Natural killer cell treated with Interleukin-12 subunit alpha and Interleukin-12 subunit beta and Interleukin-15 and Interleukin-18, amount 100 ng/mL, for 72 hours (primary cell): ENCODE data around the gene EPB41L5. TPM values are rescaled to one million over a fixed set of nuclear protein-coding genes. Genes with fewer than 3 reads are reported as not detected.

ENCODE experiments used
- ATAC-seq, 2 donors: fragments of 150-1000 bp; cut with Tn5 transposase in 1 of 2; sonication (Bioruptor Pico), chemical (Tn5 transposase) in 1 of 2; 2 replicates each; pipeline ENCODE4 v1.10.0; 2021
- DNase-seq: peaks from one replicate; pipeline ENCODE4 v3.0.0; 2022; ENCODE audit warnings: low spot score
- H3K27ac Mint-ChIP-seq, 2 donors: 1 replicate in 1 of 2; 2 replicates in 1 of 2; pipeline ENCODE4 v1.8.0; 2022; ENCODE audit warnings: mixed read lengths in 2 of 2, mild to moderate bottlenecking in 1 of 2, moderate library complexity in 1 of 2
- H3K27me3 Mint-ChIP-seq, 2 donors: 1 replicate in 1 of 2; 2 replicates in 1 of 2; pipeline ENCODE4 v1.8.0; 2022; ENCODE audit warnings: mixed read lengths in 2 of 2
- H3K36me3 Mint-ChIP-seq: one replicate; pipeline ENCODE4 v1.8.0; 2022; ENCODE audit warnings: mixed read lengths
- H3K4me1 Mint-ChIP-seq, 2 donors: 1 replicate in 1 of 2; 2 replicates in 1 of 2; pipeline ENCODE4 v1.8.0; 2022; ENCODE audit warnings: low read depth in 2 of 2, mixed read lengths in 2 of 2, mild to moderate bottlenecking in 1 of 2
- H3K4me3 Mint-ChIP-seq: one replicate; pipeline ENCODE4 v1.8.0; 2022; ENCODE audit warnings: mixed read lengths
- H3K9me3 Mint-ChIP-seq: 2 replicates; pipeline ENCODE4 v1.8.0; 2022; ENCODE audit warnings: mixed read lengths
- total RNA-seq, 2 donors: library from RNA; stranded (reverse); gene quantifications; one replicate each; pipeline ENCODE4 v1.2.3, GENCODE V29; 2022

Gene EPB41L5
- total RNA-seq, 2 donors from 2014 or later = 4.2 to 9.1 TPM

DNA sequence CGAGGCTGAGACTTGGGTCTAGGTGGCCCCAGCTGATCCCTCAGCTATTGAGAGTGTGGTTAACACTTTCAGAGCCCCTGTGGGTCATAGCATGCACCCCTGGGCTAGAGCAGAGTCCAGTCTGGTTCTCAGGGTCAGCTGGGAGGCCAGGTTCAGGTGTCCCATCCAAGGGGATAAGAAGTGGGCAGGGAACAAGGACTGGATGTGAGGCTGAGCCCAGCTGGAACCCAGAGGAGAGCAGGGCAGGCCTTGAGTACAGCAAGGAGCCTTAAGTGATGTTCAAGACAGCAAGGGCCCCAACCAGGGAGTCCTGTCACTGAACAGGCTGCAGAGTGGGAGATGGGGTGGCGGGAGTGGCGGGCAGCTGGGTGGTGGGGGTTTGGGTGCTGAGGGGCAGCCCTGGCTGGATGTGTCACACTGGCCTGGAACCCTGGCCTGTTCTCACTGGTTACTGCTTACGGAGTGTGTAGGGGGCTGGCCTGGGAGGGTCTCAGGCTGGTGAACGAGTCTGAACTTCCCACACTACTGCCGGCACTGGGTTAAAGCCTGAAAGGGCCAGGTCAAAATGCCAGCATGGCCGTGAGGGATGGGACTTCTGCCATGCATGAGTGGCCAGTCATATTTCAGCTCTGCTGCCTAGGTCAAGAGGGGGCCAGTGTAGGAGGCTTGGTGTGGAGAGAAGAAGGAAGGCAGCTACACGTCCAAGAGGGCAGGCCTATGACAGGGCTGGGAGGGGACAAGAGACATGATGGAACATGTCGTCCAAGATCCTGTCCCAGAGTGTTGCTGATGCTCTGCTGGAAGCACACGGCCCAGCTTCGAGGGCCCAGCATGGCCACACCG lies 196.8 kb downstream of the EPB41L5 start:
- Mint-ChIP-seq H3K36me3 (no peaks in the 10 kb centered on the region), H3K4me3 (peak overlapping the region; percentile 7), H3K9me3 (no peaks in the 10 kb centered on the region), H3K4me1 (peaks cover 8 to 26% of the 10 kb centered on the region in 2 donors), H3K27me3 (no peaks in the 10 kb centered on the region), H3K27ac (peak overlapping the region in 1 of 2 donors; percentile 57)
- ATAC-seq (peak; percentile 11 to 54), DNase-seq (no peak)

DNA sequence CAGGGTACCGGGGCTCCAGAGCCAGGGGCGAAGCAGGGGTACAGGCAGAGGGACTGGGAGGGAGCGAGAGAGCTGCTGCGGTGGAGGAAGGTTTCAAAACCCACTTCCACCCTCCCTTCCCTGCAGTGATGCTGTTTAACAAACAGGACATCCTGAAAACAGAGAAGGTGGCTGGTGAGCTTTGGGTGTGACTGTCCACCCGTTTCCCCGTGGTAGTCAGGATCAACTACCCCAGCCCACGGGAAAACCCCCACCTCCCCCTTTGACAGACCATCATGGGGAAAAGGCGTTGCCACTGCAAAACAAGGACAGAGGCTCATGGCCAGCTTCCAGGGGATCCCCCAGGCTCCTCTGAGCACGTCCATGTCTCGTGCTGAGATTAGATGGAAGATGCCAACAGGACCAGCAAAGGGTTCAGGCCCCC lies 197.4 kb downstream of the EPB41L5 start:
- Mint-ChIP-seq H3K27ac (no peak overlapping the region), H3K4me1 (peaks cover 8 to 23% of the 10 kb centered on the region in 2 donors), H3K27me3 (no peaks in the 10 kb centered on the region), H3K9me3 (no peaks in the 10 kb centered on the region), H3K4me3 (no peak overlapping the region), H3K36me3 (no peaks in the 10 kb centered on the region)
- DNase-seq (no peak), ATAC-seq (peak; percentile 55 to 58)

DNA sequence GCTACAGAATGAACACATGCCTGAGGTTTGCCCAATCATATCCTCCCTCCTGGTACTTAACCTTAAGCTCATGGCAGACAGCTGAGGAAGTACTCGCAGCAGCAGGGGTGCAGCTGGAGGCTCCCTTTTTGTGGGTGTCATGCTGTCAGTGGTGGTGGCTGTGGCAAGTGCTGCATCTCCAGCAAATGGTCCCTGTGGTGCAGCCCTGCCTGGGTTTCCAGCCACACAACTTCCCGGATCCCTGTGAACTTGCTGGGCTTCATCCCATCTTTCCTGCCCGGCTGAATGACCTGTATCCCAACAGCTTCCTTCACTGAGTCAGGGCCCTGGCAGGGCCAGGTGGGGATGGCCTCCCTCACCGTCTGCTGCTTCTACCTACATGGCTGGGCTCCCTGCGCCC lies 205.3 kb downstream of the EPB41L5 start:
- ATAC-seq (no peak), DNase-seq (no peak)
- Mint-ChIP-seq H3K27ac (no peak overlapping the region), H3K4me3 (no peak overlapping the region), H3K27me3 (no peaks in the 10 kb centered on the region), H3K9me3 (no peaks in the 10 kb centered on the region), H3K4me1 (peaks cover 38 to 46% of the 10 kb centered on the region in 2 donors), H3K36me3 (peaks cover 16% of the 10 kb centered on the region)

DNA sequence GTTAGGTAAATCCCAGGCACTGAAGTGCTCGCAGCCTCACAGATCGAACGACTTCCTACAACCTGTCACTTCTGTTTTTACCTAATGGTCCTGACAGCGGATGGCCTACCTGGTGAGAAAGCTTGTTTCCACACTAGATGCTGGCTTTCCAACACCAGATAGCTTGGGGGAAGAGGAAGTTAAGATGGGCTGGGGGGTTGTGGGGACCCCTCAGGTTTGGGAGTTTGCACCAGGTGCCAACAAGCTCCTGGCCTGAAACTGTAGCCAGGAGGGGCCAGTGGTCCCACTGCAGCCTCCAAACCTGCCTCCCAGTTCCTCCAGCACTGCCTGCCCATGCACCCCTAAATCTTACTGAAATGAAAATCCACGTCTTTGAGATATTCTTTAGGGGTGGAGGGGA lies 206.4 kb downstream of the EPB41L5 start:
- no peaks in the 10 kb centered on the region for H3K9me3 Mint-ChIP-seq
- DNase-seq (no peak), ATAC-seq (no peak)
- H3K27ac Mint-ChIP-seq = no peak overlapping the region
- H3K36me3 Mint-ChIP-seq = peaks cover 16% of the 10 kb centered on the region
- H3K4me1 Mint-ChIP-seq = peaks cover 43 to 50% of the 10 kb centered on the region in 2 donors
- no peaks in the 10 kb centered on the region for H3K27me3 Mint-ChIP-seq
- no peak overlapping the region for H3K4me3 Mint-ChIP-seq

DNA sequence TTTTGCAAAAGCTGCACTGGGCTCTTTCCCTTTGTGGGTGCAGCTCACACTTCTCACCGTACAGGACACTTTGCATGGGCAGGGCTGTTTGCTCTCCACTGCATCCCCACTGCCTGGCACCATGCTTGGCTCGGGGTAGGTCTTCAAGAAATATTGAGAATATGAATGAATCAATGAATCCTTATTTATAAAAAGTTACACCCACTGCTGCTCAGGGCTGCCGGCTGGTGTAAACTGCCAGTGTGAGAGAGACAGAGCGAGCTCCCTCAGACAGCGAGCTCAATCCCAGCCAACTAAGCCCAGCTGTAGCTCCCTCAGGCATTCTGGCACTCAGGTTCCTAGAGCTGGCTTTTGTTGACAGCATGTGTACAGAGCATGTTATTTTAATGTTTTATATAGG lies 206.9 kb downstream of the EPB41L5 start:
- Mint-ChIP-seq H3K9me3 (no peaks in the 10 kb centered on the region), H3K27me3 (no peaks in the 10 kb centered on the region), H3K27ac (peak overlapping the region in 1 of 2 donors; percentile 88), H3K4me3 (no peak overlapping the region), H3K36me3 (peaks cover 16% of the 10 kb centered on the region), H3K4me1 (peaks cover 43 to 52% of the 10 kb centered on the region in 2 donors)
- DNase-seq (no peak), ATAC-seq (no peak)

DNA sequence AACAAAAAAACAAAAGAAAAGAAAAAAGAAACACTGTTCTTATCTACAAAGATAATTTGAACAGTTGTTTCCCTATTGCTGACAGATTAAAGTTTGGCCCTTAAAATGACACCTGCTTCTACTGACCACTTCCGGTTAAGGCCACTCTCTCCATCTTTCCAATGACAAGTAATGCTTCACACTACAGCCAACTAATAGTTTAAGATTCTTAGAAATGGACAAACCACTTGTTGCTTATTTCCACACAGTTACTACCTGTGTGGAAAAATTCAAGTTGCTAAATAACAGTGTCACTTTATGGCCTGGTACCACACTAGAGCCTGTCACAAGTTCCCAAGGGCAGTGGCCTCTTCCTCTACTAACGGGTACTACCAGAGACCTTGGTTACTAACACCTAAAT lies 207.9 kb downstream of the EPB41L5 start:
- Mint-ChIP-seq H3K27ac (peak overlapping the region; percentile 84 to 88), H3K9me3 (no peaks in the 10 kb centered on the region), H3K4me1 (peaks cover 43 to 55% of the 10 kb centered on the region in 2 donors), H3K36me3 (peaks cover 16% of the 10 kb centered on the region), H3K27me3 (no peaks in the 10 kb centered on the region), H3K4me3 (peak overlapping the region; percentile 85)
- no peak for DNase-seq
- no peak for ATAC-seq

DNA sequence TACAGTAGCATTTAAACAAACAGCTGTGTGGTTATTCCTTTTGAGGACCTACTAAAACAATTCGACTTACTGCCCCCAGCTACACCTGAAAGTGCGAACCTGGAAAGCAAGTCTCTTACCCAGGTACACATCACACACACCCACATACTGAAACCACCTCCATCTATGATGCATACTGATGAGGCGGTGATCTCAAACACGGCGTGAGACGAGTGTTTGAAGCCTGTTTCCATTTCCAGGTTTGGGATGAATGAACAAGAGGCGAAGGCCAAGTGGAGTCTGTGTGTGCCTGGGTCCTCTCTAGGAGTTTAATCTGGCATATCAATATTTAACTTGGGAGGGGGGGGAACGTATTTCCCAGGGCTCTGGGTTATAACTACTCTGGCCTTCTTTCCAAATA lies 208.7 kb downstream of the EPB41L5 start:
- H3K9me3 Mint-ChIP-seq = no peaks in the 10 kb centered on the region
- peak overlapping the region; percentile 84 to 88 for H3K27ac Mint-ChIP-seq
- H3K4me3 Mint-ChIP-seq = peak overlapping the region; percentile 85
- ATAC-seq = no peak
- H3K4me1 Mint-ChIP-seq = peaks cover 46 to 55% of the 10 kb centered on the region in 2 donors
- DNase-seq = no peak
- no peaks in the 10 kb centered on the region for H3K27me3 Mint-ChIP-seq
- H3K36me3 Mint-ChIP-seq = peaks cover 14% of the 10 kb centered on the region

DNA sequence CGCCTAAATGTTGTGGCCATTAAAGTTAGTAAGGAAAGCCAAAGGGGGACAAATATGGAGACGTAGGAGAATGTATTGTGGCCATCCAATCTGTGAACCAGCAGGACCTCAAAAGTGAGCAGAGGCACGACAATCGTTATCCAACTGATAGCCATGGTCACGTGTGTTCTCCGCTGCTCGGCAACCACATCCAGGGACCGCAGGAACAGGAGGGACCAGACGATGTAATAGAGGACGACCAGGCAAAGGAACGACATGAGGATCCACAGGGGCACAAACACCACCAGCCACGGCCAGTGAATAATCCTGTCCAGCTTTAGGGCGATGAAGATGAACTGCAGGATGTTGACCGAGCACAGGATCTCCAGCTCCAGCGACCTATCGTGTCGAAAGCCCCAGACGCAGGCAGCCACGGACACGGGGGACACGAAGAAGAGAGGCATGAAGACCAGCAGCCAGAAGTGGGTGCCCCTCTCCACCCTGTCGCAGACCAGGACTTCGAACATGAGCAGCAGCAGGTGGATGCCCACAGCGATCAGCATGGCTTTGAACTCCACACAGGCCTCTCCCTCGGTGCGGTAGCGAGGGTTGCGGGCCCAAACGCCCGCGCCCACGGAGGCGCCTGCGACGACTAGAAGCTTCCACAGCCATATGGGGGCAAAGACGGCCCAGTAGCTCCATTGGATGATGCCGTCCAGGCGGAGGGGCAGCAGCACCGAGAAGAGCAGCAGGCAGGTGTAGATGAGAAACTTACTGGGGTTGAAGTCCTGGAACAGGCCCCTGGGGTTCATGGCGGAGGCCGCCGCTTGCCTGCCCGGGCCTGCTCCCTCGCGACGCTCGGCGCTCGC lies 209.5 kb downstream of the EPB41L5 start:
- Mint-ChIP-seq H3K4me3 (peak overlapping the region; percentile 85), H3K27me3 (no peaks in the 10 kb centered on the region), H3K9me3 (no peaks in the 10 kb centered on the region), H3K36me3 (peaks cover 11% of the 10 kb centered on the region), H3K4me1 (peaks cover 38 to 57% of the 10 kb centered on the region in 2 donors), H3K27ac (peak overlapping the region; percentile 84 to 88)
- ATAC-seq (no peak), DNase-seq (no peak)

DNA sequence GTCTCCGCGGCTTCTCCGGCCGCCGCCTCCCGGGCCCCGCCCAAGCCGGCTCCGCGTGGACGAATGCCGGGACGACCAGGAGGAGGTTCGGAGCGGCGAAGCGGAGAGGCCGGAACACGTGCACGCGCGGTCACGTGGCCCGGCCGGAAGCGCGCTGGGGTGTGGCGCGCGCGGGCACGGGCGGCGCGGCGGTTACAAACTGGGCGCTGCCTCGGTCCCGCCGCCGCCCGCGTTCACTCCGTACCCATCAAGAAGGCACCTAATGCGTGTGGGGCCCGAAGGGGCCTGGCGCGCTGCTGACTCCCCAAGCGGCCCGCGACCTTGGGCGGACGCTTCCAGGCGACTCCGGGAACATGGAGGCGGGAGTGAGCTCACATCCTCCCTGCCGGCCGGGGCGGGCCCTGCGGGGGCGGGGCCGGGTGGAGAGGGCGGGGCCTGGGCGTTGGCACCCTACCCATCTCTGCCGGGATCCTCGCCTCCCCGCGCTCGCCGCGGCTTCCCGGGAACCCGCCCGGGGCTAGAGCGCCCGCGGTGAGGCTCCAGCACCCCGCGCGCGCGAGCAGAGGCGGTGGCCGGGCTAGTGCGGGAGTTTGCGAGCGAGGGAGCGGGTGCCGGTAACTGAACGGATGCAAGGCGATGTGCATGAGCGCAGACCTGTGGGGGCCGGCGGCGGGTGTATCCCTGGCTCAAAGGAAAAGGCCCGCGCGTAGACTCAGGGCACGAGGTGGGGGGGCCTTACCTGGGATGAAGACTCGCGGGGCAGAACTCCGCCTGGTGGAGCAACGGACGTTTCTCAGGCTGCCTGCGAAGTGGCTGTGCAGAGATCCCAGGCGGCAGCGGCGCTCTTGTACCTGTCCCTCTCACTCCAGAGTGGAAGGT lies 210.4 kb downstream of the EPB41L5 start, which contains the start of gene TMEM185B:
Gene TMEM185B (minus strand): TSS at position 367 of the 879 bp plus-strand sequence. CDS start 424 bp downstream, outside the sequence.
- peaks cover 11% of the 10 kb centered on the region for H3K36me3 Mint-ChIP-seq
- H3K27me3 Mint-ChIP-seq = no peaks in the 10 kb centered on the region
- no peaks in the 10 kb centered on the region for H3K9me3 Mint-ChIP-seq
- ATAC-seq (peak; percentile 96 to 97), DNase-seq (peak; percentile 91)
- peak within 1 kb of the TSS; percentile 85 for H3K4me3 Mint-ChIP-seq
- peak within 1 kb of the TSS; percentile 84 to 88 for H3K27ac Mint-ChIP-seq
- peaks cover 40 to 60% of the 10 kb centered on the region in 2 donors for H3K4me1 Mint-ChIP-seq

DNA sequence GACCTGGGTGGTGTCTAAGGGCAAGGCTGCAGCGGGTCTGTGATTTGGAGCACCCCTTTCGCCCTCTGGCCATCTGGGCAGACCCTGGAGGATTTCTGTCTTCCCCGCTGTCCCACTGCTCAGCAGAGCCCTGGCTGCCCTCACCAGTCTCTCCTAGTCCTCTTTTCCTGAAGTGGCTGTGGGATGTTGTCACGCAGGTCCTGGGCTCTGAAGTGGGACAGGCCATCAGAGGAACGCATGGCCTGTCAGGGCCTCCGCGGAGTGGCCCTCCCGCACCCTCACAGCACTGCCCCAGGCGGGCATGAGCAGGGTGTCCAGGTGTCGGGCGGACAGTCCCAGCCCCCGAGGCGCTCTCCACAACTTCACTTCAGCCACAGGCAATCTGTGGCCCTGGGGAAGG lies 211.4 kb downstream of the EPB41L5 start:
- ATAC-seq (no peak), DNase-seq (no peak)
- Mint-ChIP-seq H3K4me1 (peaks cover 49 to 65% of the 10 kb centered on the region in 2 donors), H3K36me3 (peaks cover 11% of the 10 kb centered on the region), H3K4me3 (peak overlapping the region; percentile 85), H3K27me3 (no peaks in the 10 kb centered on the region), H3K9me3 (no peaks in the 10 kb centered on the region), H3K27ac (peak overlapping the region; percentile 67 to 84)

DNA sequence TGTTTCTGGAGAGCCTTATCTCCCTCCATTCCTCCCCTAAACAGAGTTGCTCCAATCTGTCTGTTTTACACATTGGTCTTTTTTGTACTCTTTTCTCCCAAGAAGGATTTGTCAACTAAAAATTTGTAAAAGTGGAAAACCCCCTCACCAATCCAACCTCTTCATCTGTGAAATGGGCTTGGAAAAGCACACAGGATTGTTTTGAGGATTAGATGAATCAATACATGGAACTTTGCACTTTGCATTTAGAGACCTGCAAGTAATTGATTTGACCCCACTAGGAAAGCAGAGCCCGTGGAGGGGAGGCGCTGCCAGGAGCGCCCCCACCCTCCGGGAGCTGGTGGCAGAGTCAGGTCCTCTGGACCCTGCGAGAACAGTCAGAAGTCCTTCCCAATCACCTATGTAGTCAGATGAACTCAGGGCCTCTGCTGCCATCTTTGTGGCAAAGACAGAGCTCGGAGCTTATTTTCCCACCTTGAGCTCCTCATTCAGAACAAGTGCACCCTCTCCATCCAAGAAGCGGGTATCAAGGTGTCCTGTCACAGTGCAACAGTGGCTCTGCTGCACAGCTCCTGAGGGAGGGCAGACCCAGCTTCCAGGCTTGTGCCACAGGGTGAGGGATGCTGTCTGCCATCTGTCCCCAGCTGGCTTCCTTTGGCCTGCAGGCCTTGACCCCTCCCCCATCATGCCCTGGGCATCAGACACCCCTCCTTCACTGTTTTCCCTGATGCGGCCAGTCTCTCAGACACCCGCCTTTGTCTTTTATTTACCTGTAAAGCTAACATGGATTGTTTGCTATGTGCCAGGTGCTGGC lies 212.1 kb downstream of the EPB41L5 start:
- H3K36me3 Mint-ChIP-seq = peaks cover 11% of the 10 kb centered on the region
- no peaks in the 10 kb centered on the region for H3K27me3 Mint-ChIP-seq
- peaks cover 52 to 65% of the 10 kb centered on the region in 2 donors for H3K4me1 Mint-ChIP-seq
- peak overlapping the region; percentile 67 to 84 for H3K27ac Mint-ChIP-seq
- ATAC-seq = no peak
- no peaks in the 10 kb centered on the region for H3K9me3 Mint-ChIP-seq
- H3K4me3 Mint-ChIP-seq = peak overlapping the region; percentile 85
- peak; percentile 32 for DNase-seq

DNA sequence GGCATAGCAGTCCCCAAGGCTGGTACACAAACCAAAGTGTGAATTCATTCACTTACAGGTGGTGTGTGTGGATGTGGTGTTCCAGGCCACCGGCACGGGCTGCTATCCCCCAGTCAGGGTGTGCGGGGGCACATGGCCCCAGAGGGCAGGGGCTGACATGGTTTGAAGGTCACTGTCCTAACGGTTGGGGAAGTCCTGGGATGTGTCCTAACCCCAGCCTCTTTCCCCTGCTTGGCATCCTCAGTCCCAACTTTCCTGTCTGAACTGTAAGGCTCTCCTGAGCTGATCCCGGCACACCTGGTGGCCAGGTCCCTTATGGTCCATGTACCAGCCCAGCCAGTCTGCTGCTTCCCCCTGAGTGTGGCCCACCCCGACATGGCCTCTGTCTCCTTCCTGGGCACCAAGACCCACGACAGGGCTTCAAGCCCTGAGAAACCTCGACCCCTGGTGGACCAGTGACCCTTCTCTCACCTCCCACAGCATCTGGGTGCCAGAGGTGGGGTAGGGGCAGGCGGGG lies 212.7 kb downstream of the EPB41L5 start:
- Mint-ChIP-seq H3K9me3 (no peaks in the 10 kb centered on the region), H3K4me1 (peaks cover 51 to 63% of the 10 kb centered on the region in 2 donors), H3K27me3 (no peaks in the 10 kb centered on the region), H3K4me3 (no peak overlapping the region), H3K27ac (peak overlapping the region in 1 of 2 donors; percentile 99), H3K36me3 (peaks cover 9% of the 10 kb centered on the region)
- DNase-seq = no peak
- no peak for ATAC-seq
